IMR-90 (cell line): ENCODE measurements around the gene FOXO1.

Source experiments
- BHLHE40 ChIP-seq: fragments of 150-350 bp; IDR thresholded peaks from 2 replicates; pipeline ENCODE4 v1.6.1; 2016; ENCODE audit warnings: mild to moderate bottlenecking, low read depth, low read length
- CEBPB ChIP-seq: IDR thresholded peaks from 2 replicates; pipeline ENCODE4 v1.6.1; 2012; ENCODE audit warnings: low read depth, low read length, improper control_type of control experiment
- CHD1 ChIP-seq: IDR thresholded peaks from 2 replicates; pipeline ENCODE4 v1.6.1; 2012; ENCODE audit warnings: low read depth, low read length, improper control_type of control experiment
- FOS ChIP-seq: fragments of 150-350 bp; IDR thresholded peaks from 2 replicates; pipeline ENCODE4 v1.6.1; 2016; ENCODE audit warnings: low read depth, low read length
- MAFK ChIP-seq: IDR thresholded peaks from 2 replicates; pipeline ENCODE4 v1.6.1; 2012; ENCODE audit warnings: low read depth, low read length, improper control_type of control experiment
- MAZ ChIP-seq: IDR thresholded peaks from 2 replicates; pipeline ENCODE4 v1.6.1; 2012; ENCODE audit warnings: low read depth, mild to moderate bottlenecking, low read length, improper control_type of control experiment, moderate library complexity, borderline replicate concordance
- MXI1 ChIP-seq: IDR thresholded peaks from 2 replicates; pipeline ENCODE4 v1.6.1; 2012; ENCODE audit warnings: low read depth, mild to moderate bottlenecking, low read length, moderate library complexity, borderline replicate concordance
- POLR2A ChIP-seq: IDR thresholded peaks from 2 replicates; pipeline ENCODE4 v1.6.1; 2012; ENCODE audit warnings: mild to moderate bottlenecking, low read depth, low read length
- RCOR1 ChIP-seq: IDR thresholded peaks from 2 replicates; pipeline ENCODE4 v1.6.1; 2012; ENCODE audit warnings: mild to moderate bottlenecking, low read length, improper control_type of control experiment; ENCODE audit not compliant: insufficient replicate concordance
- RFX5 ChIP-seq: IDR thresholded peaks from 2 replicates; pipeline ENCODE4 v1.8.0; 2012; ENCODE audit warnings: low read depth, mild to moderate bottlenecking, low read length, moderate library complexity
- SMC3 ChIP-seq: fragments of 150-350 bp; IDR thresholded peaks from 2 replicates; pipeline ENCODE4 v1.6.1; 2016; ENCODE audit warnings: low read depth, mild to moderate bottlenecking, antibody characterized with exemption, low read length, moderate library complexity
- TF ChIP-seq, protein P1 (sequence below): conservative IDR thresholded peaks from 2 replicates; pipeline ENCODE4 v1.5.1; 2012; ENCODE audit warnings: mild to moderate bottlenecking, low read depth, low read length, improper control_type of control experiment
- TF ChIP-seq, protein P2 (sequence below): fragments of 150-350 bp; IDR thresholded peaks from 2 replicates; pipeline ENCODE4 v1.6.1; 2016; ENCODE audit warnings: low read depth, mild to moderate bottlenecking, low read length, moderate library complexity, borderline replicate concordance
- TF ChIP-seq, protein P3 (sequence below): fragments of 150-350 bp; IDR thresholded peaks from 2 replicates; pipeline ENCODE4 v1.6.1; 2017; ENCODE audit warnings: mild to moderate bottlenecking, antibody characterized with exemption, low read length, low read depth

DNA sequence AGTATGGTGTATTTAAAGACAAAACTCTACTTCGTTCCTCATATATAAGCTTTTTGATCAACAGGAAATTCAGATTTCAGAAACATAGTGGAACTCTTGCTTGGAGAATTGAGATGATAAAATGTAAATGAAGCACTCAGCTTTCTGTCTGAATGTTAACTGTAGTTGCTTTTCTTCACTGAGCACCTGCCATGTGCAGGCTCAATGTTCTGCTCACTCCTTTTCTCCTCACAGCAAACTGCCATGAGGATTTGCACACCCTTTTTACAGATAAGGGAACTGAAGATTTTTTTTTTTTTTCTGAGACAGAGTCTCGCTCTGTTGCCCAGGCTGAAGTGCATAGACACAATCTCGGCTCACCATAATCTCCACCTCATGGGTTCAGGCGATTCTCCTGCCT lies 28.0 kb upstream of the FOXO1 start:
- TF ChIP-seq, protein P1, sequence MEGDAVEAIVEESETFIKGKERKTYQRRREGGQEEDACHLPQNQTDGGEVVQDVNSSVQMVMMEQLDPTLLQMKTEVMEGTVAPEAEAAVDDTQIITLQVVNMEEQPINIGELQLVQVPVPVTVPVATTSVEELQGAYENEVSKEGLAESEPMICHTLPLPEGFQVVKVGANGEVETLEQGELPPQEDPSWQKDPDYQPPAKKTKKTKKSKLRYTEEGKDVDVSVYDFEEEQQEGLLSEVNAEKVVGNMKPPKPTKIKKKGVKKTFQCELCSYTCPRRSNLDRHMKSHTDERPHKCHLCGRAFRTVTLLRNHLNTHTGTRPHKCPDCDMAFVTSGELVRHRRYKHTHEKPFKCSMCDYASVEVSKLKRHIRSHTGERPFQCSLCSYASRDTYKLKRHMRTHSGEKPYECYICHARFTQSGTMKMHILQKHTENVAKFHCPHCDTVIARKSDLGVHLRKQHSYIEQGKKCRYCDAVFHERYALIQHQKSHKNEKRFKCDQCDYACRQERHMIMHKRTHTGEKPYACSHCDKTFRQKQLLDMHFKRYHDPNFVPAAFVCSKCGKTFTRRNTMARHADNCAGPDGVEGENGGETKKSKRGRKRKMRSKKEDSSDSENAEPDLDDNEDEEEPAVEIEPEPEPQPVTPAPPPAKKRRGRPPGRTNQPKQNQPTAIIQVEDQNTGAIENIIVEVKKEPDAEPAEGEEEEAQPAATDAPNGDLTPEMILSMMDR = no peak
- TF ChIP-seq BHLHE40 (no peak), POLR2A (no peak), RFX5 (no peak), MAFK (no peak), CEBPB (no peak), SMC3 (no peak), RCOR1 (no peak), MXI1 (no peak), CHD1 (no peak), MAZ (no peak), FOS (no peak)
- TF ChIP-seq, protein P2, sequence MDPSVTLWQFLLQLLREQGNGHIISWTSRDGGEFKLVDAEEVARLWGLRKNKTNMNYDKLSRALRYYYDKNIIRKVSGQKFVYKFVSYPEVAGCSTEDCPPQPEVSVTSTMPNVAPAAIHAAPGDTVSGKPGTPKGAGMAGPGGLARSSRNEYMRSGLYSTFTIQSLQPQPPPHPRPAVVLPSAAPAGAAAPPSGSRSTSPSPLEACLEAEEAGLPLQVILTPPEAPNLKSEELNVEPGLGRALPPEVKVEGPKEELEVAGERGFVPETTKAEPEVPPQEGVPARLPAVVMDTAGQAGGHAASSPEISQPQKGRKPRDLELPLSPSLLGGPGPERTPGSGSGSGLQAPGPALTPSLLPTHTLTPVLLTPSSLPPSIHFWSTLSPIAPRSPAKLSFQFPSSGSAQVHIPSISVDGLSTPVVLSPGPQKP = no peak
- TF ChIP-seq, protein P3, sequence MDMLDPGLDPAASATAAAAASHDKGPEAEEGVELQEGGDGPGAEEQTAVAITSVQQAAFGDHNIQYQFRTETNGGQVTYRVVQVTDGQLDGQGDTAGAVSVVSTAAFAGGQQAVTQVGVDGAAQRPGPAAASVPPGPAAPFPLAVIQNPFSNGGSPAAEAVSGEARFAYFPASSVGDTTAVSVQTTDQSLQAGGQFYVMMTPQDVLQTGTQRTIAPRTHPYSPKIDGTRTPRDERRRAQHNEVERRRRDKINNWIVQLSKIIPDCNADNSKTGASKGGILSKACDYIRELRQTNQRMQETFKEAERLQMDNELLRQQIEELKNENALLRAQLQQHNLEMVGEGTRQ = no peak
